Suppressor macrophage treated with lipopolysaccharide for 1 hour (primary cell): Measurements from ENCODE around the gene SPHKAP.
"Not testable (repeated sequence)": the region's sequence is repeated elsewhere in the genome, so short reads cannot be mapped to it uniquely, and the experiment has no call there.

Source experiments
- DNase-seq, 3 donors: peaks; one replicate each; pipeline ENCODE4 v3.0.0-alpha.2; 2020 to 2022

The SPHKAP gene

DNA sequence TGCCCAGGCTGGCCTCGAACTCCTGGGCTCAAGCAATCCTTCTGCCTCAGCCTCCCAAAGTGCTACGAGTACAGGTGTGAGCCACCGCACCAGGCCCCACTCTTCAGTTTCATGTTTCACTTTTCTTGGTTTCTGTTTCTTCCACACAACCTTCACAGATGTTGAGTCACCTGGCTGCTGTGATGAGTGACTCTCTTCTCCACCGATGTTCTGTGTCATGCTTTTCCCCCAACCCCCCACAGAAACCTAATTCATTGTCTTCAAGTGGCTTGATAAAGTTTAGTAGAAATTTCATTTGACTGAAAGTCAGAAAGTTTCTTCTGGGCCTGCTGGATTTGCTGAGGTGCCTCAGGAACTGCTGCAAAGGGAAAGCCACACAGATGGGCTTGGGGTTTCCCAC is 78.5 kb downstream of the SPHKAP start:
- DNase-seq = no peak

DNA sequence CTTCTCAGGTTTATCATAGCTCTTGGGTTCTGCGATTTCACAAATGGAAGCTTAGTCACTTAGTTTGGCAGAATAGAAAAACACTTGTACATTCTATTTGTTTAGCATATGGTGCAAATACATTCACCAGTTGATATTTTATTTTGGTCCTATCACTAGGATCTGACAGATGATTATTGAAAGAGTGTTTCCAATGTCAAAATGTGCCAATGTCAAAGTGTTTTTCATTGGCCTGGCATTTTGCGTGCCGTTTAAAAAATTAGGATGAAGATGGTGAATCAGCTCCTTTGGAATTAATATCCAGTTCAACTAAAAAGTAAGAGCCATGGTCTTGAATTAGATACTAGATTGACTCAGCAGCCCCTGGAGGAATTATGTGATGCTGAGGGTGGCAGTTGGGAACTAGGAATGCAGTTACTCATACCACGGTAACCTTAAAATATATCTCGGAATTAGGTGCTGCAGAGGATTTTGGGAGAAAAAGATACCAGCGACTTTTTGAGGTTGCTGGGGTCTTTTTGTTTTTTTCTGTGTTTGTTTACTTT is 87.0 kb downstream of the SPHKAP start:
- DNase-seq = no peak

DNA sequence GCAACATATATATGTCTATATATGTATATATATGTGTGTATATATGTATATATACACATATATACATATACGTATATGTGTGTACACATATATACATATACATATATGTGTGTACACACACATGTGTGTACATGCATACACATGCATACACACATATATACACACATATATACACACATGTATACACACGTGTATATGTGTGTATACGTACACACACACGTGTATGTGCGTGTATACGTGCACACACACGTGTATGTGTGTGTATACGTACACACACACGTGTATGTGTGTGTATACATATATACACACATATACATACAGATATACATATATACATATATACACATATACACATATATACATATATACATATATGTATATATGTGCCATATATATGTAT is 89.4 kb downstream of the SPHKAP start:
- DNase-seq = no peak

DNA sequence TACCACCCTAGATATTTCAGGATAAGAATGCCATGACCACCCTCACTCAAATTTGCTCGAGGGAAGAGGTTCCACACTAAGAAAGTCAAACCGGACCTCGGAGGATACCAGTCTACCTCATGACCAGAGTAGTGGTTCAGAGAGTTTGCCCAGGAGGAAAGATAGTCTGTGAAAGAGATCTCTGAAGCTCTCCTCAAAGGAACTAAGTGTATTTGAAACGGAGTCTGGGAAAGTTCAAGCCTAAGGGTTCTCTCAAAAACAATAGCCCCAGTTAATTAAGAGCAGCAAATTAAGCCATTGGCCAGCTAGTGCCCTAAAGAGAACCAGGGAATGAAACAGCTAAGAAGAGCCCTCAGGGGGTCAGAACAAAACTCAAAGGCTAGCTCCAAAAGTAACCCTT is 94.9 kb downstream of the SPHKAP start:
- no peak for DNase-seq

- no peak for DNase-seq
Measured at GRCh38 chr2:228084717-228085116, 96.8 kb downstream of the SPHKAP start.

DNA sequence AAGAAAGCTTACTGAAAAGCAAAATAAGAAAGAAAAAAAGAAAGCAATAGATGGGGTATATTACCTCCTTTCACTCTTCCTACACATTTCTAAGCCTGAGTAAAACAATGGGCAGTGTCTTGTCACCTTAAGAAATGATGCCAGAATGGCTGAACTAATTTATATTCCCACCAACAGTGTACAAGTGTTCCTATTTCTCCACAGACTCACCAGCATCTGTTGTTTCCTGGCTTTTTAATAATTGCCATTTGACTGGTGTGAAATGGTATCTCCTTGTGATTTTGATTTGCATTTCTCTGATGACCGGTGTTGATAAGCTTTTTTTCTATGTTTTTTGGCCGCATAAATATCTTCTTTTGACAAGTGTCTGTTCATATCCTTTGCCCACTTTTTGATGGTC is 98.4 kb downstream of the SPHKAP start:
- DNase-seq = no peak

DNA sequence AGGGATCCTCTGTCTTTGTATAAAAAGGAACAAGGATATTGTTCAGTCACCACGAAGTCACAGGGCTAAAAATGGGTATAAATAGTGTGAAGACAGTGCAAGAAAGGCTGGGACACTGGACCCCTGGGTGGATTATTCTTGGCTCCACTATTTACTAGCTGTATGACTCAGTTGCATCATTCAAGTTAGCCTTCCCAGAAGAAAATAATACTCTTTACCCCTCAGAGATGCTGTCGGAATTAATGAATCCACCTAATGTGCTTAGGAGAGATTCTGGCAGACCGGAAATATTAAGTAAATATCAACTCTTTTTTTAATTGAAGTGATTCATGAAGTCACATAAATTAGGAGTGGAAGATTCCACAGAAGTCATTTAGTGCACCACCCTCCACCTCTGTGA is 98.9 kb downstream of the SPHKAP start:
- DNase-seq = no peak

DNA sequence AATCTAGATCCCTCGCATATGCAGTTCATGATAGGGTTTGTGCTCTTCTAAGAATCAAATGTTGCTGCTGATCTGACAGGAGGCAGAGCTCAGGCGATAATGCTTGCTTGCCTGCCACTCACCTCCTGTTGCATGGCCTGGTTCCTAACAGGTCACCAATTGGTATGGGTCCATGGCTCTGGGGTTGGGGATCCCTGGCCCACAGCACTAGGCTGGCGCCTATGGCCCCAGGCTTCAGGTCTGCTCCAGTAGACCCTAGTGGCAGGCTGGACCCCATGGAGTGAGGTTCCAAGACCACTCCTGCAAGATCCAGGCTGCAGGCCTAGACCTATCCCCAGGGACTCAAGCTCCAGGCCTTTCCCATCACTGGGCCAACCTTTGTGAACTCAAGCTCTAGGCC is 102.3 kb downstream of the SPHKAP start:
- no peak for DNase-seq

- not testable (repeated sequence) for DNase-seq
Measured at GRCh38 chr2:228076695-228077094, 104.8 kb downstream of the SPHKAP start.

GRCh38 chr2:228072669-228073068 is 108.8 kb downstream of the SPHKAP start:
- DNase-seq = no peak

DNA sequence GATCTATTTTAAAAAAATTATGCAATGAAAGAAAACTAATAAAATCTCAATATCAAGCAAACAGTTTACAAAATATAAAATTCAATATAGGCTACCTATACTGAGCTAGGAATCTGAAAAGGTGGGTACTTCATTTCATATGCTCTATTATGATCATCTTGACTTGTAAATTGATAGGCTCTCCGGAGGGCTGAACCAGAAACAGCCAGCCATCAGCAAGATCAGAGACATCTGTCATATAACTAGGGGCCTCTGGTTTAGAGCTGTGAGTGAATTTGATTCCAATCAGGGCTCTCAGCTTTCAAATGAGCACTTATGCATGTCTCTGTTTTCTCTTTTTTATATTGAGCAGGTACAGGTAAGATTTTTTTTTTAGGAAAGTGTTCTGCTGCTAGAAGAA is 114.2 kb downstream of the SPHKAP start:
- DNase-seq = no peak

GRCh38 chr2:228066126-228066798 is 115.2 kb downstream of the SPHKAP start:
- DNase-seq = no peak

DNA sequence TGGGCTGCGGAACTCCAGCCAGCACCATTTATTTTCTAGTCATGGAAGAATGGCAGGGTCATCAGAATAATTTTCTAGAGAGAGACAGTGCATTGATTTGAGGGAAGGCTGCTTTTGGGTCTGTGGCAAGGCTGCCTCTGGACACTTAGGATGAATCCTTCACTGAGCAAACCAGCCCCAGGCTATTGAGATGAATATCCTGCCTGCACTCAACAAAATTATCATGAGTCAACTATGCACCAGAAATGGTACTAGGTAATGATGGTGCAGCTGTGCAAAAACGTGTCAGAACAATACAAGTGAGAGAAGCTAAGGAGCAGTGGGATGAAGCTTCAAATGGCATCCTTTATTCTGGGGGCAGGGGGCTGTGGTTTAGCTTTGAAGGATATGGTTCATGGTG is 115.8 kb downstream of the SPHKAP start:
- no peak for DNase-seq

DNA sequence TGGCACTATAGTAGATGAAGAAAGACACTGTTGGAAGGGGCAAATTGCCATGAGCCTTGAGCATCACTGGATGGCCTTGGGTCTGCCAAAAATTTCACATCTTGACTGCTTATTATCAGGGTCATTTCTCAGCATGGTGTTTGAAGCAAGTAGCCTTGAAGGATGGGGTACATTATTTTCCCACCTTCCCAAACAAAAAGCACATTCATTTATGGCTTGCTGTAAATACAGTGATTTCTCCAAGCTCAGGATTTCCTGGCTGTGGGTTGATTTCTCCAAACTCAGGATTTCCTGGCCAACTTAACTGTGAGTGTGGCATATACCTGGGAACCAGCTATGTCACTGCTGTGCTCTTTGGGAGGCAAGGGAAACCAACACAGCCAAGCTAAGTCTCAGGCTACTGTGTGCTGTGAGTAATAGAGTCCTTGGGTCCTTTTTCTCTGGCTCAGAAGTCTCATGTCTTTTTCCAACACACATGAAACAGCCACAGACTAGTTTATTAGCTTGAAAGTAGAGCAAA is 116.6 kb downstream of the SPHKAP start:
- no peak for DNase-seq

DNA sequence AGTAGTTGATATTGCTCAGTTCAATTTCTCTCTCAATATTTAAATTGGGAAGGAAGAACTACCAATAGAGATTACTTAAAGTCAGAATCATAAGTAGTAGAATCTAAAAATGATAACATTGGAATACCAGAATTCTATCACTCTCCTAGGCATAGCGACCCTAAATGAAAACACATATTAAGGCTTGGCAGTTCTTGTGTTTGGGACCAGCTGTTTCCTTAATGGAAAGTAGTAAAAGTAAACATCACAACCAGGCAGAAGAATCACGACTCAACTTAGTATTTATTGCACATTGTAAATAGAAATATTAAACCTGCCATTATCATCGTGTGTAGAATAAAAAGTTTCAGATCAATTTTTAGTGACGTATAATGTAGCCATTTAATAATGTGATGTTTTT is 117.5 kb downstream of the SPHKAP start:
- DNase-seq = no peak

DNA sequence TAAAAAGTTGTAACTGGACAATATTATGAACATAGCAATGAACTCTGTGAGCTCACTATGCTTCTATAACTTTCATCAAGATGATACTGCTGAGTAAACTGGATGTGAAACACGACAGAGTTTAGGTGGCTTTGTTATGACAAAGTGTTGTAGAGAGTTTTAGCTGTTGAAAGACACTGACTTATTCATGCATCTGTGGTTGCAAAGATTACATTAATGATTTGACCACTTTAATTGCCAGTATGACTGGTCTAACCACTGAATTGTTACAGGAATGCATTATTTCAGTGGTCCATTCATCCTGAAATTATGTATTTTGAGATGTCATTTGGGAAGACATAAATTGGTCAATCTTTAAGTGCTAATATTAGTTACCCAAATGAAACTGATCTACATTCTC is 117.9 kb downstream of the SPHKAP start:
- no peak for DNase-seq

GRCh38 chr2:228059735-228060134 is 121.8 kb downstream of the SPHKAP start:
- DNase-seq = no peak

- DNase-seq = no peak
Measured at GRCh38 chr2:228056293-228057097, 125.0 kb downstream of the SPHKAP start.

- DNase-seq = peak; percentile 3 to 18 (median 11)
Measured at GRCh38 chr2:228048838-228049490, 132.5 kb downstream of the SPHKAP start.

GRCh38 chr2:228040995-228041394 is 140.5 kb downstream of the SPHKAP start:
- no peak for DNase-seq

DNA sequence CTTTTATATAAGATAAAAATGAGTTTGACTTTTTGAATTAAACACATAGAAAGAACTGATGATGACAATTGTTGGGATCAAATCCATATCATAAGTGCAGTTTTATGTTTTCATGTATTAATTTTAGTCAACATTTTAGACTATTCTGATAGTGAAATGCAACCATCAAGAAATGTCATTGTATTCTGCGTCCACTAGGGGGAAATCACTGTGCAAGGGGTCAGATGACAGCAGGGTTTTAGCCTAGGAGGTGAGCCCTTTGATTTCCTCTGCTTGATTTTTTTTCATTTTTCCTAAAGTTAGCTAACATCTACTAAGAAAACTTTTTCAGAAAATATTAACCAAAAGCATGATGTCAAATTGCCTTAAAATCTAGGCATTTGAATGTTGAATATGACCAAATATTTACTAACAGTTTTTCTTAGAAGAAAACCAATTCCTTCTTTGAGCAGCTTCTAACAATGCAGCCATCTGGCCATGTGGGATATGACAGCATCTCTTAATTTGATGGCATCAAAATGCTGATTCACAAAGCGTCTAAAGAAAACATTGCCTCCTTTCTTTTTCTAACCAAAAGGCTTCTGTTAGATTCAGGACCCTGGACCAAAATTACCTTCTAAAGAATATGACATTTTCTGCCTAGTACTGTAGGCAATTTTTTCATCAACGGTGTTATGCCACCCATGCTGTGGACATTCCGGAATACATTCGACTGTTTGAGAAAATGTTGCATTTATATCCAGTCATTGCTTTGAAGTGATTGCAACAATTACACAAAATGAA is 141.5 kb downstream of the SPHKAP start:
- DNase-seq = peak; percentile 24 to 42 (median 29)

- no peak for DNase-seq
Measured at GRCh38 chr2:228038967-228039366, 142.5 kb downstream of the SPHKAP start.

- no peak for DNase-seq
Measured at GRCh38 chr2:228037915-228038314, 143.6 kb downstream of the SPHKAP start.
